SK-N-SH treated with all-trans-retinoic acid at 6 μM for 48 hours (cell line): ENCODE results near the gene CXCL10.

Experiments
- ATAC-seq: fragments of 200-7000 bp; cut with Tn5 transposase; 3 replicates; pipeline ENCODE4 v1.9.1; 2020; ENCODE audit warnings: mild to moderate bottlenecking, moderate library complexity
- ARNTL ChIP-seq: fragments of 450-650 bp; formaldehyde crosslinking; IDR thresholded peaks from 2 replicates; pipeline ENCODE4 v1.5.0; 2020; ENCODE audit warnings: low read depth, mild to moderate bottlenecking, moderate library complexity, borderline replicate concordance
- BACH2 ChIP-seq: fragments of 250-450 bp; sonication (Bioruptor Pico); IDR thresholded peaks from 2 replicates; pipeline ENCODE4 v1.9.0; 2021; ENCODE audit warnings: mild to moderate bottlenecking, borderline replicate concordance
- CREB5 ChIP-seq: fragments of 250-450 bp; sonication (Bioruptor Pico); IDR thresholded peaks from 2 replicates; pipeline ENCODE4 v1.5.1; 2020; ENCODE audit warnings: low read depth, mild to moderate bottlenecking, moderate library complexity
- CSDC2 ChIP-seq: fragments of 250-450 bp; sonication (Bioruptor Pico); IDR thresholded peaks from 2 replicates; pipeline ENCODE4 v1.5.0; 2020; ENCODE audit warnings: mild to moderate bottlenecking, moderate library complexity
- CSRNP3 ChIP-seq: fragments of 250-450 bp; sonication (Bioruptor Pico); IDR thresholded peaks from 2 replicates; pipeline ENCODE4 v1.5.1; 2021; ENCODE audit warnings: mild to moderate bottlenecking, moderate library complexity
- ESRRG ChIP-seq: fragments of 250-450 bp; sonication (Bioruptor Pico); IDR thresholded peaks from 2 replicates; pipeline ENCODE4 v1.6.1; 2021; ENCODE audit warnings: mild to moderate bottlenecking
- GLIS3 ChIP-seq: fragments of 250-450 bp; sonication (Bioruptor Pico); IDR thresholded peaks from 2 replicates; pipeline ENCODE4 v1.5.0; 2020; ENCODE audit warnings: mild to moderate bottlenecking, moderate library complexity
- ISL1 ChIP-seq: fragments of 250-450 bp; sonication (Bioruptor Pico); IDR thresholded peaks from 2 replicates; pipeline ENCODE4 v2.1.2; 2022; ENCODE audit warnings: mild to moderate bottlenecking, moderate library complexity
- OSR1 ChIP-seq: fragments of 250-450 bp; sonication (Bioruptor Pico); IDR thresholded peaks from 2 replicates; pipeline ENCODE4 v1.8.0; 2022; ENCODE audit warnings: moderate library complexity, mild to moderate bottlenecking, inconsistent platforms
- PPARA ChIP-seq: fragments of 250-450 bp; sonication (Bioruptor Pico); IDR thresholded peaks from 2 replicates; pipeline ENCODE4 v1.5.0; 2020; ENCODE audit warnings: mild to moderate bottlenecking, borderline replicate concordance
- RARB ChIP-seq: fragments of 250-450 bp; sonication (Bioruptor Pico); IDR thresholded peaks from 2 replicates; pipeline ENCODE4 v1.8.0; 2021; ENCODE audit warnings: mild to moderate bottlenecking, moderate library complexity
- SNAI2 ChIP-seq: fragments of 250-450 bp; sonication (Bioruptor Pico); IDR thresholded peaks from 2 replicates; pipeline ENCODE4 v1.5.0; 2020; ENCODE audit warnings: mild to moderate bottlenecking, moderate library complexity
- TOX ChIP-seq: fragments of 250-450 bp; sonication (Bioruptor Pico); IDR thresholded peaks from 2 replicates; pipeline ENCODE4 v1.8.0; 2021; ENCODE audit warnings: mild to moderate bottlenecking, moderate library complexity, borderline replicate concordance
- ZC3H10 ChIP-seq: fragments of 250-450 bp; sonication (Bioruptor Pico); IDR thresholded peaks from 2 replicates; pipeline ENCODE4 v1.5.1; 2021; ENCODE audit warnings: mild to moderate bottlenecking, moderate library complexity
- ZFP3 ChIP-seq: fragments of 250-450 bp; sonication (Bioruptor Pico); IDR thresholded peaks from 2 replicates; pipeline ENCODE4 v1.5.0; 2020; ENCODE audit warnings: mild to moderate bottlenecking, moderate library complexity
- ZFP30 ChIP-seq: fragments of 450-650 bp; formaldehyde crosslinking; IDR thresholded peaks from 2 replicates; pipeline ENCODE4 v1.5.0; 2022; ENCODE audit warnings: mild to moderate bottlenecking, moderate library complexity
- ZNF565 ChIP-seq: fragments of 450-650 bp; formaldehyde crosslinking; conservative IDR thresholded peaks from 2 replicates; pipeline ENCODE4 v1.5.0; 2020; ENCODE audit warnings: low read depth, mild to moderate bottlenecking, moderate library complexity
- ZNF70 ChIP-seq: fragments of 450-650 bp; formaldehyde crosslinking; IDR thresholded peaks from 2 replicates; pipeline ENCODE4 v1.5.0; 2020; ENCODE audit warnings: mild to moderate bottlenecking, moderate library complexity
- ZNF8 ChIP-seq: fragments of 450-650 bp; formaldehyde crosslinking; IDR thresholded peaks from 2 replicates; pipeline ENCODE4 v1.5.0; 2020; ENCODE audit warnings: mild to moderate bottlenecking, moderate library complexity
- TF ChIP-seq, protein P1 (sequence below): fragments of 250-450 bp; sonication (Bioruptor Pico); IDR thresholded peaks from 2 replicates; pipeline ENCODE4 v1.5.0; 2020; ENCODE audit warnings: mild to moderate bottlenecking, moderate library complexity
- TF ChIP-seq, protein P2 (sequence below): fragments of 250-450 bp; sonication (Bioruptor Pico); IDR thresholded peaks from 2 replicates; pipeline ENCODE4 v1.8.0; 2021; ENCODE audit warnings: low read depth, mild to moderate bottlenecking, moderate library complexity, borderline replicate concordance

CXCL10 gene

DNA sequence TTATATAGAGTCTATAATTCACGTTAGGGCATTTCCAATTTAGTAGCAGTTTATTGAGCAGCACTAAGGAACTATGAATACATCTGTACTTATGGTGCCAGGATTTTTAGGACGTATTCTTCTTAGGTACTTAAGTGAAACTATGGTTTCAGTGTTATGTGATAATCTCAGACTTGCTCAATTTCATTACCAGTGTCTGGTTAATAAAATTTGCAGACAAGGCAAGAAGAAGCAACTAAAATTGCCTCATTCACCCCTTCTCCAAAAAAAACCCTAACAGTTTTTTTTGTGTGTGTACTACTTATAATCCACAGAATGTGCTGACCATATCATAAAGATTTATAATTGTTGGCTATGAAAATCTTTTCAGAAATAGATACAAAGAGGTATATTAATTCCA, 6.0 kb upstream of the CXCL10 start (continued):
- TF ChIP-seq CSRNP3 (CRISPR knock-in tag) (no peak), ZNF8 (CRISPR knock-in tag) (no peak), ZNF565 (no peak), ISL1 (CRISPR knock-in tag) (no peak), TOX (CRISPR knock-in tag) (no peak), CREB5 (CRISPR knock-in tag) (no peak), PPARA (CRISPR knock-in tag) (no peak), CSDC2 (CRISPR knock-in tag) (no peak), BACH2 (CRISPR knock-in tag) (no peak), RARB (CRISPR knock-in tag) (no peak)
- TF ChIP-seq, all 23 proteins: peak for 0

DNA sequence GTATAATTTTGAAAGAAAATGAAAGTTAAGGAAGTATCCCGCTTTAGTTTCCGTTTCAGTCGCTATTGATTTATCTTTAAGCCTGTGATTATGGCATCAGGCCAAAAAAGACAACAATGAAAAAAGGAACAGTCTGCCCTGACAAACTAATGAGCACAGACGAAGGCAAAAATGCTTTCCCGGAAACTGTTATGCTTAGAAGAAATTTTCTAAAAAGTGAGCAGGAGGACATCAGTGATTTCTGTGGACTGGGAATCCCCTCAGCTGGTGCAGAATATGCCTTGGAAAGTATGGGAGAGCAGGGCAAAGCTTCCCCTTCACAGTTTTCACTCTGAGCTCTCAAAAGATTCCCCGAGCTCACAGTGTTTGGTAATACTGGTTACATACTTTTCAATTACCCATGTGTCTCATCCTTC, 5.1 kb upstream of the CXCL10 start:
- TF ChIP-seq, protein P1, sequence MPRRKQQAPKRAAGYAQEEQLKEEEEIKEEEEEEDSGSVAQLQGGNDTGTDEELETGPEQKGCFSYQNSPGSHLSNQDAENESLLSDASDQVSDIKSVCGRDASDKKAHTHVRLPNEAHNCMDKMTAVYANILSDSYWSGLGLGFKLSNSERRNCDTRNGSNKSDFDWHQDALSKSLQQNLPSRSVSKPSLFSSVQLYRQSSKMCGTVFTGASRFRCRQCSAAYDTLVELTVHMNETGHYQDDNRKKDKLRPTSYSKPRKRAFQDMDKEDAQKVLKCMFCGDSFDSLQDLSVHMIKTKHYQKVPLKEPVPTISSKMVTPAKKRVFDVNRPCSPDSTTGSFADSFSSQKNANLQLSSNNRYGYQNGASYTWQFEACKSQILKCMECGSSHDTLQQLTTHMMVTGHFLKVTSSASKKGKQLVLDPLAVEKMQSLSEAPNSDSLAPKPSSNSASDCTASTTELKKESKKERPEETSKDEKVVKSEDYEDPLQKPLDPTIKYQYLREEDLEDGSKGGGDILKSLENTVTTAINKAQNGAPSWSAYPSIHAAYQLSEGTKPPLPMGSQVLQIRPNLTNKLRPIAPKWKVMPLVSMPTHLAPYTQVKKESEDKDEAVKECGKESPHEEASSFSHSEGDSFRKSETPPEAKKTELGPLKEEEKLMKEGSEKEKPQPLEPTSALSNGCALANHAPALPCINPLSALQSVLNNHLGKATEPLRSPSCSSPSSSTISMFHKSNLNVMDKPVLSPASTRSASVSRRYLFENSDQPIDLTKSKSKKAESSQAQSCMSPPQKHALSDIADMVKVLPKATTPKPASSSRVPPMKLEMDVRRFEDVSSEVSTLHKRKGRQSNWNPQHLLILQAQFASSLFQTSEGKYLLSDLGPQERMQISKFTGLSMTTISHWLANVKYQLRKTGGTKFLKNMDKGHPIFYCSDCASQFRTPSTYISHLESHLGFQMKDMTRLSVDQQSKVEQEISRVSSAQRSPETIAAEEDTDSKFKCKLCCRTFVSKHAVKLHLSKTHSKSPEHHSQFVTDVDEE (CRISPR knock-in tag) = no peak
- TF ChIP-seq RARB (CRISPR knock-in tag) (no peak), ESRRG (CRISPR knock-in tag) (no peak), ZC3H10 (CRISPR knock-in tag) (no peak), ZFP30 (CRISPR knock-in tag) (no peak), SNAI2 (CRISPR knock-in tag) (no peak), CREB5 (CRISPR knock-in tag) (no peak), ZNF565 (no peak), ZFP3 (CRISPR knock-in tag) (no peak)
- peak; percentile 32; the same call in 1 of the 3 replicates for ATAC-seq

- no peak for ATAC-seq
- TF ChIP-seq SNAI2 (CRISPR knock-in tag) = no peak
- no peak for TF ChIP-seq CSRNP3 (CRISPR knock-in tag)
- TF ChIP-seq ZC3H10 (CRISPR knock-in tag) = no peak
- TF ChIP-seq ISL1 (CRISPR knock-in tag) = no peak
- TF ChIP-seq CREB5 (CRISPR knock-in tag) = no peak
- no peak for TF ChIP-seq OSR1 (CRISPR knock-in tag)
- TF ChIP-seq GLIS3 = no peak
- TF ChIP-seq BACH2 (CRISPR knock-in tag) = no peak
- TF ChIP-seq, protein P2, sequence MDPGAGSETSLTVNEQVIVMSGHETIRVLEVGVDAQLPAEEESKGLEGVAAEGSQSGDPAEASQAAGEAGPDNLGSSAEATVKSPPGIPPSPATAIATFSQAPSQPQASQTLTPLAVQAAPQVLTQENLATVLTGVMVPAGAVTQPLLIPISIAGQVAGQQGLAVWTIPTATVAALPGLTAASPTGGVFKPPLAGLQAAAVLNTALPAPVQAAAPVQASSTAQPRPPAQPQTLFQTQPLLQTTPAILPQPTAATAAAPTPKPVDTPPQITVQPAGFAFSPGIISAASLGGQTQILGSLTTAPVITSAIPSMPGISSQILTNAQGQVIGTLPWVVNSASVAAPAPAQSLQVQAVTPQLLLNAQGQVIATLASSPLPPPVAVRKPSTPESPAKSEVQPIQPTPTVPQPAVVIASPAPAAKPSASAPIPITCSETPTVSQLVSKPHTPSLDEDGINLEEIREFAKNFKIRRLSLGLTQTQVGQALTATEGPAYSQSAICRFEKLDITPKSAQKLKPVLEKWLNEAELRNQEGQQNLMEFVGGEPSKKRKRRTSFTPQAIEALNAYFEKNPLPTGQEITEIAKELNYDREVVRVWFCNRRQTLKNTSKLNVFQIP = no peak
- no peak for TF ChIP-seq ARNTL (CRISPR knock-in tag)
- TF ChIP-seq ZNF565 = no peak
- no peak for TF ChIP-seq ZNF70 (CRISPR knock-in tag)
- TF ChIP-seq, protein P1 (CRISPR knock-in tag) = no peak
Measured at GRCh38 chr4:76024065-76024464, 768 bp upstream of the CXCL10 start.
